ENCODE measurements around the gene PDZRN4. TPM values are rescaled to one million over a fixed set of nuclear protein-coding genes. Genes with fewer than 3 reads are reported as not detected.
"Not testable (repeated sequence)": the region's sequence is repeated elsewhere in the genome, so short reads cannot be mapped to it uniquely, and the experiment has no call there.

The PDZRN4 gene
- polyA plus RNA-seq, 3 donors, result 5.0 to 7.6 (median 7.2) TPM

- no peak for DNase-seq (ENCODE audit: extremely low read depth in 1 of 11, low read depth in 9 of 11, low spot score in 4 of 11)
These were observed 80.9 kb downstream of the PDZRN4 start for GRCh38 chr12:41269056-41269455.

GRCh38 chr12:41271489-41271888 lies 83.4 kb downstream of the PDZRN4 start:
- no peak for DNase-seq (ENCODE audit: extremely low read depth in 1 of 11, low read depth in 9 of 11, low spot score in 4 of 11)

GRCh38 chr12:41274643-41275042 lies 86.5 kb downstream of the PDZRN4 start:
- DNase-seq (ENCODE audit: extremely low read depth in 1 of 11, low read depth in 9 of 11, low spot score in 4 of 11), result no peak

- peak in 9 of 11 donors; percentile 15 to 53 (median 39) for DNase-seq (ENCODE audit: extremely low read depth in 1 of 11, low read depth in 9 of 11, low spot score in 4 of 11)
These were observed 89.2 kb downstream of the PDZRN4 start for GRCh38 chr12:41277100-41277945.

- no peak for DNase-seq (ENCODE audit: extremely low read depth in 1 of 11, low read depth in 9 of 11, low spot score in 4 of 11)
These were observed 89.8 kb downstream of the PDZRN4 start for GRCh38 chr12:41277946-41278267.

- not testable (repeated sequence) for DNase-seq (ENCODE audit: extremely low read depth in 1 of 11, low read depth in 9 of 11, low spot score in 4 of 11)
These were observed 92.4 kb downstream of the PDZRN4 start for GRCh38 chr12:41280341-41281095.

- not testable (repeated sequence) for DNase-seq (ENCODE audit: extremely low read depth in 1 of 11, low read depth in 9 of 11, low spot score in 4 of 11)
These were observed 97.3 kb downstream of the PDZRN4 start for GRCh38 chr12:41285470-41285869.

- DNase-seq (ENCODE audit: extremely low read depth in 1 of 11, low read depth in 9 of 11, low spot score in 4 of 11), result no peak
These were observed 98.3 kb downstream of the PDZRN4 start for GRCh38 chr12:41286426-41286825.

- no peak for DNase-seq (ENCODE audit: extremely low read depth in 1 of 11, low read depth in 9 of 11, low spot score in 4 of 11)
These were observed 99.5 kb downstream of the PDZRN4 start for GRCh38 chr12:41287500-41288141.

GRCh38 chr12:41288142-41288811 lies 100.2 kb downstream of the PDZRN4 start:
- no peak for DNase-seq (ENCODE audit: extremely low read depth in 1 of 11, low read depth in 9 of 11, low spot score in 4 of 11)

- DNase-seq (ENCODE audit: extremely low read depth in 1 of 11, low read depth in 9 of 11, low spot score in 4 of 11), result peak in 1 of 11 donors; percentile 25
These were observed 101.4 kb downstream of the PDZRN4 start for GRCh38 chr12:41289501-41289900.

GRCh38 chr12:41293011-41293410 lies 104.9 kb downstream of the PDZRN4 start:
- DNase-seq (ENCODE audit: extremely low read depth in 1 of 11, low read depth in 9 of 11, low spot score in 4 of 11), result no peak

GRCh38 chr12:41293461-41293860 lies 105.3 kb downstream of the PDZRN4 start:
- no peak for DNase-seq (ENCODE audit: extremely low read depth in 1 of 11, low read depth in 9 of 11, low spot score in 4 of 11)

- no peak for DNase-seq (ENCODE audit: extremely low read depth in 1 of 11, low read depth in 9 of 11, low spot score in 4 of 11)
These were observed 114.9 kb downstream of the PDZRN4 start for GRCh38 chr12:41302979-41303403.

GRCh38 chr12:41304526-41304925 lies 116.4 kb downstream of the PDZRN4 start:
- DNase-seq (ENCODE audit: extremely low read depth in 1 of 11, low read depth in 9 of 11, low spot score in 4 of 11), result no peak

- no peak for DNase-seq (ENCODE audit: extremely low read depth in 1 of 11, low read depth in 9 of 11, low spot score in 4 of 11)
These were observed 122.2 kb downstream of the PDZRN4 start for GRCh38 chr12:41310367-41310766.

- no peak for DNase-seq (ENCODE audit: extremely low read depth in 1 of 11, low read depth in 9 of 11, low spot score in 4 of 11)
These were observed 123.8 kb downstream of the PDZRN4 start for GRCh38 chr12:41311883-41312282.

GRCh38 chr12:41312451-41312850 lies 124.3 kb downstream of the PDZRN4 start:
- DNase-seq (ENCODE audit: extremely low read depth in 1 of 11, low read depth in 9 of 11, low spot score in 4 of 11), result not testable (repeated sequence)

GRCh38 chr12:41325336-41325735 lies 137.2 kb downstream of the PDZRN4 start:
- no peak for DNase-seq (ENCODE audit: extremely low read depth in 1 of 11, low read depth in 9 of 11, low spot score in 4 of 11)

Data from renal cortex interstitium (tissue), 11 donors.